Measurements from ENCODE around the gene ZNF217. TPM values are rescaled to one million over a fixed set of nuclear protein-coding genes. Genes with fewer than 3 reads are reported as not detected.
"Not testable (repeated sequence)": the region's sequence is repeated elsewhere in the genome, so short reads cannot be mapped to it uniquely, and the experiment has no call there.

ZNF217 gene
- polyA plus RNA-seq, 1 donor from 2014 or later = 1.9 TPM

GRCh38 chr20:53529658-53530057 is 64.0 kb downstream of the ZNF217 start (continued):
- no peak for TF ChIP-seq MXI1 (conservative IDR thresholded peaks at IDR 0.05; ENCODE audit: poor library complexity, severe bottlenecking)

GRCh38 chr20:53527196-53527595 is 66.4 kb downstream of the ZNF217 start:
- no peaks in the 10 kb centered on the region for H3K27me3 ChIP-seq (ENCODE audit: insufficient read depth, low read depth, low read length)
- H3K9me3 ChIP-seq (ENCODE audit: low read length) = no peaks in the 10 kb centered on the region
- H3K79me2 ChIP-seq (replicated peaks; ENCODE audit: insufficient read depth, low read length) = no peaks in the 10 kb centered on the region
- no peak overlapping the region for H3K4me3 ChIP-seq (ENCODE audit: low read length)
- H2AFZ ChIP-seq (ENCODE audit: low read depth, low read length) = no peak overlapping the region
- no peak overlapping the region for H3K27ac ChIP-seq (ENCODE audit: low read length)
- H3F3A ChIP-seq (ENCODE audit: insufficient read depth, low read length, poor library complexity, severe bottlenecking) = no peaks in the 10 kb centered on the region
- H4K20me1 ChIP-seq (ENCODE audit: insufficient read depth) = no peaks in the 10 kb centered on the region
- no peaks in the 10 kb centered on the region for H3K9me2 ChIP-seq (ENCODE audit: insufficient read depth, low read length)
- H3K36me3 ChIP-seq (ENCODE audit: insufficient read depth, low read length) = no peaks in the 10 kb centered on the region
- no peak for TF ChIP-seq EP300 (conservative IDR thresholded peaks at IDR 0.05; ENCODE audit: poor library complexity, severe bottlenecking)
- TF ChIP-seq POLR2AphosphoS5 (IDR thresholded peaks at IDR 0.05) = no peak
- TF ChIP-seq RAD21 (conservative IDR thresholded peaks at IDR 0.05) = no peak
- TF ChIP-seq CTCF (IDR thresholded peaks at IDR 0.05; ENCODE audit: poor library complexity, severe bottlenecking) = no peak
- TF ChIP-seq TAF1 (IDR thresholded peaks at IDR 0.05; ENCODE audit: low read depth) = no peak
- TF ChIP-seq REST (IDR thresholded peaks at IDR 0.05; ENCODE audit: borderline replicate concordance) = no peak
- TF ChIP-seq EZH2 (IDR thresholded peaks at IDR 0.05; ENCODE audit: borderline replicate concordance, insufficient read depth, low read length, poor library complexity, severe bottlenecking) = no peak
- no peak for TF ChIP-seq SMC3 (conservative IDR thresholded peaks at IDR 0.05; ENCODE audit: poor library complexity)
- no peak for TF ChIP-seq MXI1 (conservative IDR thresholded peaks at IDR 0.05; ENCODE audit: poor library complexity, severe bottlenecking)
- no peak overlapping the region for H3K4me2 ChIP-seq (ENCODE audit: low read length)
- no peak overlapping the region for H3K9ac ChIP-seq (ENCODE audit: low read length)

GRCh38 chr20:53524589-53525312 is 68.9 kb downstream of the ZNF217 start:
- Histone ChIP-seq H3K9me3 (ENCODE audit: low read length) (no peaks in the 10 kb centered on the region), H3K9ac (ENCODE audit: low read length) (no peak overlapping the region), H3F3A (ENCODE audit: insufficient read depth, low read length, poor library complexity, severe bottlenecking) (no peaks in the 10 kb centered on the region), H3K27me3 (ENCODE audit: insufficient read depth, low read depth, low read length) (no peaks in the 10 kb centered on the region), H3K79me2 (replicated peaks; ENCODE audit: insufficient read depth, low read length) (no peaks in the 10 kb centered on the region), H3K4me3 (ENCODE audit: low read length) (no peak overlapping the region), H4K20me1 (ENCODE audit: insufficient read depth) (no peaks in the 10 kb centered on the region), H3K27ac (ENCODE audit: low read length) (no peak overlapping the region), H2AFZ (ENCODE audit: low read depth, low read length) (no peak overlapping the region), H3K36me3 (ENCODE audit: insufficient read depth, low read length) (no peaks in the 10 kb centered on the region), H3K4me2 (ENCODE audit: low read length) (no peak overlapping the region), H3K9me2 (ENCODE audit: insufficient read depth, low read length) (no peaks in the 10 kb centered on the region)
- TF ChIP-seq EZH2 (IDR thresholded peaks at IDR 0.05; ENCODE audit: borderline replicate concordance, insufficient read depth, low read length, poor library complexity, severe bottlenecking) = no peak
- TF ChIP-seq REST (IDR thresholded peaks at IDR 0.05; ENCODE audit: borderline replicate concordance) = no peak
- TF ChIP-seq EP300 (conservative IDR thresholded peaks at IDR 0.05; ENCODE audit: poor library complexity, severe bottlenecking) = no peak
- TF ChIP-seq MXI1 (conservative IDR thresholded peaks at IDR 0.05; ENCODE audit: poor library complexity, severe bottlenecking) = no peak
- no peak for TF ChIP-seq RAD21 (conservative IDR thresholded peaks at IDR 0.05)

GRCh38 chr20:53523615-53524014 is 70.0 kb downstream of the ZNF217 start:
- H3K4me2 ChIP-seq (ENCODE audit: low read length); H3F3A ChIP-seq (ENCODE audit: insufficient read depth, low read length, poor library complexity, severe bottlenecking); H3K27me3 ChIP-seq (ENCODE audit: insufficient read depth, low read depth, low read length); H3K4me3 ChIP-seq (ENCODE audit: low read length); H3K36me3 ChIP-seq (ENCODE audit: insufficient read depth, low read length); H3K9me3 ChIP-seq (ENCODE audit: low read length); H3K79me2 ChIP-seq (replicated peaks; ENCODE audit: insufficient read depth, low read length); H2AFZ ChIP-seq (ENCODE audit: low read depth, low read length); H3K27ac ChIP-seq (ENCODE audit: low read length); H3K9me2 ChIP-seq (ENCODE audit: insufficient read depth, low read length); H4K20me1 ChIP-seq (ENCODE audit: insufficient read depth); H3K9ac ChIP-seq (ENCODE audit: low read length): not testable (repeated sequence)
